WERI-Rb-1 (cell line): ENCODE data around the gene ATP1B1.

Experiments used
- DNase-seq: peaks from one replicate; pipeline ENCODE4 v3.0.0-alpha.2; 2020
- H3K27ac ChIP-seq: fragments of 250-450 bp; sonication (Bioruptor Pico); 2 replicates; pipeline ENCODE4 v1.5.1; 2020; ENCODE audit warnings: mild to moderate bottlenecking, moderate library complexity
- H3K27me3 ChIP-seq: fragments of 250-450 bp; sonication (Bioruptor Pico); 2 replicates; pipeline ENCODE4 v1.5.1; 2021; ENCODE audit warnings: mild to moderate bottlenecking, low read depth, moderate library complexity; ENCODE audit not compliant: insufficient read depth, severe bottlenecking
- H3K36me3 ChIP-seq: fragments of 250-450 bp; sonication (Bioruptor Pico); 2 replicates; pipeline ENCODE4 v1.5.1; 2020; ENCODE audit warnings: mild to moderate bottlenecking, moderate library complexity
- H3K4me3 ChIP-seq: 2 replicates; pipeline ENCODE4 v1.5.1; 2011; ENCODE audit warnings: low read depth, mild to moderate bottlenecking, control low read depth, low read length
- H3K9me3 ChIP-seq: fragments of 250-450 bp; sonication (Bioruptor Pico); 2 replicates; pipeline ENCODE4 v1.5.1; 2021; ENCODE audit warnings: mild to moderate bottlenecking, moderate library complexity; ENCODE audit not compliant: severe bottlenecking
- TF ChIP-seq, protein P1 (sequence below): IDR thresholded peaks from 2 replicates; pipeline ENCODE4 v1.5.1; 2011; ENCODE audit warnings: low read depth, mild to moderate bottlenecking, control low read depth, inconsistent platforms, low read length

Gene ATP1B1

DNA sequence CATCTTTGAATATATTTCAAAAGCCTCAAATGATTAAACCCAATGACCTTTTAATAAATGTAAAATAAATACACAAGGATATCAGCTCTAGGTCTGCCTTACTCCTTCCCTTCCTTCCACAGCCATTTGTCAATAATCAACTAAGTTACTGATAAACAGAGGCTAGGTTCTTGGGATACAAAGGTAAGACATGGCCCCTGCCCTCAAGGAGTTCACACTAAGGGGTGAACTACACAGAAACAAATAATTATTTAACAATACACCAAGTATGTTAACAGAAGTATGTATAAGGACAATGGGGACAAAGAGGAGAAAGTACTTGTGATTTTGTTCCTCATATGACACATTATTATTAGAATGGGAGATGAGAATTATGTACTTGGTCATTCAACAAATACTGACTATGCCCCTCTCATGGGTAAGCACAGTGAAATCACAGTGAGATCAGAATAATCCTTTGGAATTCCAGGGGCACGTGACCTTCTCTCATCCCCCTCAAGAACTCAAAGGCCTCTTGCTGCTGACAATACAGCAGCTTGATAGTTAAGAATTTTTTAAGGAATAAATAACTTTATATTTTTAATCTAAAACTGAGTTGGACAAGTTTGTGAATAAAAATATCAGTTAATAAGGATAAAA is 40.2 kb downstream of the ATP1B1 start:
- DNase-seq = no peak
- TF ChIP-seq, protein P1, sequence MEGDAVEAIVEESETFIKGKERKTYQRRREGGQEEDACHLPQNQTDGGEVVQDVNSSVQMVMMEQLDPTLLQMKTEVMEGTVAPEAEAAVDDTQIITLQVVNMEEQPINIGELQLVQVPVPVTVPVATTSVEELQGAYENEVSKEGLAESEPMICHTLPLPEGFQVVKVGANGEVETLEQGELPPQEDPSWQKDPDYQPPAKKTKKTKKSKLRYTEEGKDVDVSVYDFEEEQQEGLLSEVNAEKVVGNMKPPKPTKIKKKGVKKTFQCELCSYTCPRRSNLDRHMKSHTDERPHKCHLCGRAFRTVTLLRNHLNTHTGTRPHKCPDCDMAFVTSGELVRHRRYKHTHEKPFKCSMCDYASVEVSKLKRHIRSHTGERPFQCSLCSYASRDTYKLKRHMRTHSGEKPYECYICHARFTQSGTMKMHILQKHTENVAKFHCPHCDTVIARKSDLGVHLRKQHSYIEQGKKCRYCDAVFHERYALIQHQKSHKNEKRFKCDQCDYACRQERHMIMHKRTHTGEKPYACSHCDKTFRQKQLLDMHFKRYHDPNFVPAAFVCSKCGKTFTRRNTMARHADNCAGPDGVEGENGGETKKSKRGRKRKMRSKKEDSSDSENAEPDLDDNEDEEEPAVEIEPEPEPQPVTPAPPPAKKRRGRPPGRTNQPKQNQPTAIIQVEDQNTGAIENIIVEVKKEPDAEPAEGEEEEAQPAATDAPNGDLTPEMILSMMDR = no peak
- H3K36me3 ChIP-seq = no peaks in the 10 kb centered on the region
- H3K4me3 ChIP-seq = no peak overlapping the region
- H3K9me3 ChIP-seq = no peaks in the 10 kb centered on the region
- no peaks in the 10 kb centered on the region for H3K27me3 ChIP-seq
- no peak overlapping the region for H3K27ac ChIP-seq

DNA sequence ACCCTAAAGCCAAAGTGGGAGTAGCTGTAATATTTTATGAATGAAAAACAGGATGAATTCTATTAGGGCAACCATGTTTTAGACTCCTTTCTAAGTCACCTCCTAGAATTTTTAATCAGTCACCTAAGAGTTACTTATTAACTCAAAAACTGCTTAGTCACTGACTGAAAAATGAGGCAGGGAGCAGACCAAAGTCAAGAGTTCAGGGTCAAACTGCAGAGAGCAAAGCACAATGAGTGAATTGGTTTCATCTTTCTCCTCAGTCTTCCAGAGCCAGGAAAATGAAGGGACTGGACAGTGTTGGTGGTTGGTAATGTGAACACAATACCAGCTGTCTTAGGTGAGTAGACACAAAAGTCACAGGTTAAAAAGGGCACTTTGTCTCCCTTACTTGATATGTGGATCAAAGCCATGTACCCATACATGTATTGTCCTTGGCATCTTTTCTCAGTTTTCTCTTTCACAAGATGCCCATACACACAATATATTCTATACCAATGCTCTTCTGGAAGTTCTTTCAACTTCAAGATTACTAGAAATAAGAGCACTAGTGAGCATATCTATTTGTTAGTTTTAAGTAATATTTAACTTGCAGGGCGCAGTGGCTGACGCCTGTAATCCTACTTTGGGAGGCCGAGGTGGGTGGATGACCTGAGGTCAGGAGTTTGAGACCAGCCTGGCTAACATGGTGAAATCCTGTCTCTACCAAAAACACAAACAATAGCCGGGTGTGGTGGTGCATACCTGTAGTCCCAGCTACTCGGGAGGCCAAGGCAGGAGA is 42.2 kb downstream of the ATP1B1 start:
- DNase-seq = no peak
- Histone ChIP-seq H3K4me3 (no peak overlapping the region), H3K36me3 (no peaks in the 10 kb centered on the region), H3K27me3 (no peaks in the 10 kb centered on the region), H3K9me3 (no peaks in the 10 kb centered on the region), H3K27ac (no peak overlapping the region)
- TF ChIP-seq, protein P1 = no peak

DNA sequence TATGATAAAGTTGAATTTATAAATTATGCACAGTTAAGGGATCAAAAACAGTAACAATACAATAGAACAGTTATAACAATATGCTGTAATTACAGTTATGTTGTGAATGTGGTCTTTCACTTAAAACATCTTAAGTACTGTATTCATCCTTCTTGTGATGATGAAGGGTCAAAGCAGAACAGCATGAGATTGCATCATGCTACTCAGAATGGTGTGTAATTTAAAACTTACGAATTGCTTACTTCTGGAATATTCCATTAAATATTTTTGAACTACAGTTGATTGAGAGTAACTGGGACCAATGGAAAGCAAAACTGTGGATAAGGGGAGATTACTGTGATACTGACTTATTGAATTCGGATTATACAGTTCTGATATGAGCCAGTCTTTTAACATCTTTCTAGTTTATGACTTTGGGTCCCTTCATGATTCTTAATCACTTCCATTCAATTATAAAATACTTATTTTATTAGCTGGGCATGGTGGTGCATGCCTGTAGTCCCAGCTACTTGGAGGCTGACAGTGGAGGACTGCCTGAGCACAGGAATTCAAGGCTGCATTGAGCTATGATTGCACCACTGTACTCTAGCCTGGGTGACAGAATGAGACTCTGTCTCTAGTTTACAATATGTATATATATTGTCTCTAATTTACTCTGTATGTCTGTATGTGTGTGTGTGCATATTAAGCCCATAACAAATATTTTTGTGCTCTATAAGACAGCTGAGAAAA is 43.2 kb downstream of the ATP1B1 start:
- no peaks in the 10 kb centered on the region for H3K36me3 ChIP-seq
- DNase-seq = no peak
- no peak overlapping the region for H3K4me3 ChIP-seq
- no peaks in the 10 kb centered on the region for H3K27me3 ChIP-seq
- no peak overlapping the region for H3K27ac ChIP-seq
- H3K9me3 ChIP-seq = no peaks in the 10 kb centered on the region
- TF ChIP-seq, protein P1 = no peak

- DNase-seq = no peak
- Histone ChIP-seq H3K9me3 (no peaks in the 10 kb centered on the region), H3K27ac (no peak overlapping the region), H3K36me3 (no peaks in the 10 kb centered on the region), H3K27me3 (no peaks in the 10 kb centered on the region), H3K4me3 (no peak overlapping the region)
- TF ChIP-seq, protein P1 = no peak
Observed at GRCh38 chr1:169150641-169151337, 44.3 kb downstream of the ATP1B1 start.

DNA sequence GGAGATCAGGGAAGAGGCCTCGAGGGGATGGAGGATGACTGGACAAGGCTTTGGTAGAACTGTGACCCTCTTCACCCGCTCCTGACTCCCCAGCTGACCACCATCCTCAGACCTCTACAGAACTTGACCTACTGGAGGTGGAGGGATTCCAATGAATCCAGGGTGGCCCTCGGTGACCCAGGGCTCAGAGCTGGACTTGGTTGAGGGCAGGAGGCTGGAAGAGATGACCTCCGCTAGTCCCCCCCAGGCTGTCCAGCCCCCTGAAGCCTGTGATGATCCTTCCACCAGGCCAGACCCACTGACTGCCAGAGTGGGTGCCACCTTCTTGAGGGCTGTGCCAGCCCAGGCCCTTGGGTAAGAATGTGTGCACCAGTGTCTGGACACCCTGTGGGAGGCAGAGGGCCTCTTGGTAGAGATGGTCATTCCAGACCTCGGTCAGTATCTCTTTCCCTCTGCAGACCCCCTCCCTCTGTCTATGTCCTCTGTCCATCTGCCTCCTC is 44.9 kb downstream of the ATP1B1 start:
- Histone ChIP-seq H3K27me3 (no peaks in the 10 kb centered on the region), H3K36me3 (no peaks in the 10 kb centered on the region), H3K27ac (no peak overlapping the region), H3K4me3 (no peak overlapping the region), H3K9me3 (no peaks in the 10 kb centered on the region)
- TF ChIP-seq, protein P1 = no peak
- no peak for DNase-seq
